Erythroblast (primary cell): ENCODE measurements around the gene C3.

Source experiments
- GATA1 ChIP-seq: IDR thresholded peaks from 2 replicates; pipeline ENCODE4 v1.6.1; 2011; ENCODE audit warnings: low read depth, mild to moderate bottlenecking, control low read depth, low read length, moderate library complexity
- POLR2A ChIP-seq: IDR thresholded peaks from 2 replicates; pipeline ENCODE4 v1.6.1; 2011; ENCODE audit warnings: mild to moderate bottlenecking, low read length

- TF ChIP-seq POLR2A (no peak), GATA1 (no peak)
Measured at GRCh38 chr19:6766357-6767080, 46.1 kb upstream of the C3 start.
